GM18498 (cell line): ENCODE data around the gene RNF11.

Experiments used
- ATAC-seq: cut with Tn5 transposase; IDR thresholded peaks from one replicate; pipeline ENCODE4 v1.9.1; 2021; ENCODE audit warnings: mild to moderate bottlenecking, moderate library complexity; ENCODE audit not compliant: unreplicated experiment

Gene RNF11

GRCh38 chr1:51311826-51312225, 75.8 kb downstream of the RNF11 start:
- no peak for ATAC-seq

GRCh38 chr1:51312718-51313117, 76.6 kb downstream of the RNF11 start:
- ATAC-seq: no peak

- ATAC-seq: no peak
Observed at GRCh38 chr1:51313268-51313852, 77.3 kb downstream of the RNF11 start.

GRCh38 chr1:51313961-51314777, 78.1 kb downstream of the RNF11 start:
- no peak for ATAC-seq

- ATAC-seq: no peak
Observed at GRCh38 chr1:51314974-51315373, 78.9 kb downstream of the RNF11 start.

- ATAC-seq: no peak
Observed at GRCh38 chr1:51316113-51316845, 80.2 kb downstream of the RNF11 start.

- no peak for ATAC-seq
Observed at GRCh38 chr1:51316846-51317120, 80.7 kb downstream of the RNF11 start.

- no peak for ATAC-seq
Observed at GRCh38 chr1:51317798-51318197, 81.7 kb downstream of the RNF11 start.

GRCh38 chr1:51320967-51321923, 85.2 kb downstream of the RNF11 start:
- ATAC-seq: no peak

- no peak for ATAC-seq
Observed at GRCh38 chr1:51321924-51322280, 85.8 kb downstream of the RNF11 start.

- no peak for ATAC-seq
Observed at GRCh38 chr1:51322417-51323101, 86.5 kb downstream of the RNF11 start.
